ENCODE data around the gene ZNF292. TPM values are rescaled to one million over a fixed set of nuclear protein-coding genes. Genes with fewer than 3 reads are reported as not detected.
"Not testable (repeated sequence)": the region's sequence is repeated elsewhere in the genome, so short reads cannot be mapped to it uniquely, and the experiment has no call there.

The ZNF292 gene
- total RNA-seq, 2 donors from 2014 or later: 88.3 to 103 TPM

GRCh38 chr6:87276624-87277023 lies 121.3 kb downstream of the ZNF292 start:
- no peak for DNase-seq
- Mint-ChIP-seq H3K27me3 (no peaks in the 10 kb centered on the region), H3K4me3 (no peak overlapping the region), H3K4me1 (peaks cover 18% of the 10 kb centered on the region), H3K36me3 (ENCODE audit: low read depth) (no peaks in the 10 kb centered on the region), H3K27ac (peak overlapping the region; percentile 66)
- no peaks in the 10 kb centered on the region for H3K9me3 ChIP-seq (ENCODE audit: control insufficient read depth, low read length, poor library complexity, severe bottlenecking)
- no peak for ATAC-seq

- H3K36me3 Mint-ChIP-seq (ENCODE audit: low read depth): no peaks in the 10 kb centered on the region
- no peak overlapping the region for H3K4me3 Mint-ChIP-seq
- DNase-seq (no peak), ATAC-seq (peak; percentile 47)
- H3K4me1 Mint-ChIP-seq: peaks cover 18% of the 10 kb centered on the region
- H3K9me3 ChIP-seq (ENCODE audit: control insufficient read depth, low read length, poor library complexity, severe bottlenecking): no peaks in the 10 kb centered on the region
- H3K27me3 Mint-ChIP-seq: no peaks in the 10 kb centered on the region
- H3K27ac Mint-ChIP-seq: peak overlapping the region; percentile 66
Observed at GRCh38 chr6:87277123-87277522, 121.8 kb downstream of the ZNF292 start.

GRCh38 chr6:87279196-87279595 lies 123.8 kb downstream of the ZNF292 start:
- Mint-ChIP-seq H3K4me3 (peak overlapping the region; percentile 78), H3K27ac (peak overlapping the region; percentile 53), H3K36me3 (ENCODE audit: low read depth) (no peaks in the 10 kb centered on the region), H3K27me3 (no peaks in the 10 kb centered on the region), H3K4me1 (peaks cover 13% of the 10 kb centered on the region)
- DNase-seq (no peak), ATAC-seq (peak; percentile 79)
- no peaks in the 10 kb centered on the region for H3K9me3 ChIP-seq (ENCODE audit: control insufficient read depth, low read length, poor library complexity, severe bottlenecking)

GRCh38 chr6:87281426-87281825 lies 126.1 kb downstream of the ZNF292 start:
- H3K27ac Mint-ChIP-seq: no peak overlapping the region
- ATAC-seq (no peak), DNase-seq (no peak)
- H3K27me3 Mint-ChIP-seq: no peaks in the 10 kb centered on the region
- no peaks in the 10 kb centered on the region for H3K9me3 ChIP-seq (ENCODE audit: control insufficient read depth, low read length, poor library complexity, severe bottlenecking)
- peaks cover 16% of the 10 kb centered on the region for H3K4me1 Mint-ChIP-seq
- no peak overlapping the region for H3K4me3 Mint-ChIP-seq
- no peaks in the 10 kb centered on the region for H3K36me3 Mint-ChIP-seq (ENCODE audit: low read depth)

GRCh38 chr6:87282743-87283142 lies 127.4 kb downstream of the ZNF292 start:
- Mint-ChIP-seq H3K36me3 (ENCODE audit: low read depth) (no peaks in the 10 kb centered on the region), H3K27ac (no peak overlapping the region), H3K27me3 (no peaks in the 10 kb centered on the region), H3K4me3 (no peak overlapping the region), H3K4me1 (peaks cover 18% of the 10 kb centered on the region)
- DNase-seq (no peak), ATAC-seq (no peak)
- H3K9me3 ChIP-seq (ENCODE audit: control insufficient read depth, low read length, poor library complexity, severe bottlenecking): no peaks in the 10 kb centered on the region

GRCh38 chr6:87283461-87283860 lies 128.1 kb downstream of the ZNF292 start:
- H3K36me3 Mint-ChIP-seq (ENCODE audit: low read depth): no peaks in the 10 kb centered on the region
- ATAC-seq (no peak), DNase-seq (no peak)
- no peaks in the 10 kb centered on the region for H3K9me3 ChIP-seq (ENCODE audit: control insufficient read depth, low read length, poor library complexity, severe bottlenecking)
- H3K27ac Mint-ChIP-seq: no peak overlapping the region
- no peaks in the 10 kb centered on the region for H3K27me3 Mint-ChIP-seq
- H3K4me3 Mint-ChIP-seq: no peak overlapping the region
- H3K4me1 Mint-ChIP-seq: peaks cover 15% of the 10 kb centered on the region

- H3K36me3 Mint-ChIP-seq (ENCODE audit: low read depth): no peaks in the 10 kb centered on the region
- H3K27me3 Mint-ChIP-seq: no peaks in the 10 kb centered on the region
- DNase-seq (no peak), ATAC-seq (no peak)
- H3K4me3 Mint-ChIP-seq: no peak overlapping the region
- H3K27ac Mint-ChIP-seq: no peak overlapping the region
- H3K4me1 Mint-ChIP-seq: peaks cover 5% of the 10 kb centered on the region
- H3K9me3 ChIP-seq (ENCODE audit: control insufficient read depth, low read length, poor library complexity, severe bottlenecking): no peaks in the 10 kb centered on the region
Observed at GRCh38 chr6:87287251-87287650, 131.9 kb downstream of the ZNF292 start.

- Mint-ChIP-seq H3K4me3 (no peak overlapping the region), H3K27ac (no peak overlapping the region), H3K4me1 (peaks cover 4% of the 10 kb centered on the region), H3K27me3 (peaks cover 13% of the 10 kb centered on the region), H3K36me3 (ENCODE audit: low read depth) (no peaks in the 10 kb centered on the region)
- no peak for ATAC-seq
- no peak for DNase-seq
- no peaks in the 10 kb centered on the region for H3K9me3 ChIP-seq (ENCODE audit: control insufficient read depth, low read length, poor library complexity, severe bottlenecking)
Observed at GRCh38 chr6:87289571-87289970, 134.2 kb downstream of the ZNF292 start.

GRCh38 chr6:87291883-87292282 lies 136.5 kb downstream of the ZNF292 start:
- Mint-ChIP-seq H3K27me3 (peaks cover 35% of the 10 kb centered on the region), H3K27ac (no peak overlapping the region), H3K4me1 (no peaks in the 10 kb centered on the region), H3K36me3 (ENCODE audit: low read depth) (no peaks in the 10 kb centered on the region), H3K4me3 (no peak overlapping the region)
- no peaks in the 10 kb centered on the region for H3K9me3 ChIP-seq (ENCODE audit: control insufficient read depth, low read length, poor library complexity, severe bottlenecking)
- DNase-seq (no peak), ATAC-seq (no peak)

- Mint-ChIP-seq H3K27ac (no peak overlapping the region), H3K4me3 (no peak overlapping the region), H3K27me3 (peaks cover 42% of the 10 kb centered on the region), H3K4me1 (no peaks in the 10 kb centered on the region), H3K36me3 (ENCODE audit: low read depth) (no peaks in the 10 kb centered on the region)
- H3K9me3 ChIP-seq (ENCODE audit: control insufficient read depth, low read length, poor library complexity, severe bottlenecking): peaks cover 4% of the 10 kb centered on the region
- no peak for ATAC-seq
- DNase-seq: no peak
Observed at GRCh38 chr6:87293526-87293925, 138.2 kb downstream of the ZNF292 start.

GRCh38 chr6:87297119-87297518 lies 141.8 kb downstream of the ZNF292 start:
- no peak overlapping the region for H3K27ac Mint-ChIP-seq
- H3K4me1 Mint-ChIP-seq: no peaks in the 10 kb centered on the region
- H3K9me3 ChIP-seq (ENCODE audit: control insufficient read depth, low read length, poor library complexity, severe bottlenecking): peaks cover 4% of the 10 kb centered on the region
- ATAC-seq: no peak
- no peak overlapping the region for H3K4me3 Mint-ChIP-seq
- H3K27me3 Mint-ChIP-seq: peaks cover 68% of the 10 kb centered on the region
- peaks cover 4% of the 10 kb centered on the region for H3K36me3 Mint-ChIP-seq (ENCODE audit: low read depth)
- no peak for DNase-seq

GRCh38 chr6:87301277-87301676 lies 145.9 kb downstream of the ZNF292 start:
- H3K9me3 ChIP-seq (ENCODE audit: control insufficient read depth, low read length, poor library complexity, severe bottlenecking); H3K27ac Mint-ChIP-seq; DNase-seq; H3K4me3 Mint-ChIP-seq; ATAC-seq; H3K4me1 Mint-ChIP-seq; H3K36me3 Mint-ChIP-seq (ENCODE audit: low read depth): not testable (repeated sequence)
- H3K27me3 Mint-ChIP-seq: peaks cover 38% of the 10 kb centered on the region

GRCh38 chr6:87308970-87309369 lies 153.6 kb downstream of the ZNF292 start:
- Mint-ChIP-seq H3K27ac (no peak overlapping the region), H3K27me3 (peaks cover 10% of the 10 kb centered on the region), H3K36me3 (ENCODE audit: low read depth) (no peaks in the 10 kb centered on the region), H3K4me1 (no peaks in the 10 kb centered on the region), H3K4me3 (no peak overlapping the region)
- ATAC-seq (no peak), DNase-seq (no peak)
- H3K9me3 ChIP-seq (ENCODE audit: control insufficient read depth, low read length, poor library complexity, severe bottlenecking): no peaks in the 10 kb centered on the region

GRCh38 chr6:87312860-87313259 lies 157.5 kb downstream of the ZNF292 start:
- peaks cover 35% of the 10 kb centered on the region for H3K27me3 Mint-ChIP-seq
- H3K4me3 Mint-ChIP-seq: no peak overlapping the region
- no peak overlapping the region for H3K27ac Mint-ChIP-seq
- DNase-seq (no peak), ATAC-seq (no peak)
- no peaks in the 10 kb centered on the region for H3K36me3 Mint-ChIP-seq (ENCODE audit: low read depth)
- H3K4me1 Mint-ChIP-seq: no peaks in the 10 kb centered on the region
- no peaks in the 10 kb centered on the region for H3K9me3 ChIP-seq (ENCODE audit: control insufficient read depth, low read length, poor library complexity, severe bottlenecking)

Data from T-helper 17 cell (primary cell).